GM12878 (cell line): ENCODE data around the gene LCP1. TPM values are rescaled to one million over a fixed set of nuclear protein-coding genes. Genes with fewer than 3 reads are reported as not detected.
A peak's percentile ranks its signal among the peaks of the same experiment; 100 is the strongest.

Experiments used
- CHD1 ChIP-seq: IDR thresholded peaks from 2 replicates; pipeline ENCODE4 v1.6.1; 2012; ENCODE audit warnings: low read depth, low read length, improper control_type of control experiment
- CHD2 ChIP-seq: IDR thresholded peaks from 2 replicates; pipeline ENCODE4 v1.6.1; 2011; ENCODE audit warnings: low read depth, low read length, improper control_type of control experiment, borderline replicate concordance
- JUNB ChIP-seq: IDR thresholded peaks from 2 replicates; pipeline ENCODE4 v1.6.1; 2016; ENCODE audit warnings: antibody characterized with exemption, mild to moderate bottlenecking
- KAT2A ChIP-seq: conservative IDR thresholded peaks from 2 replicates; pipeline ENCODE4 v1.6.1; 2011; ENCODE audit warnings: low read depth, low read length; ENCODE audit not compliant: control insufficient read depth
- NR2C1 ChIP-seq: fragments of 450-650 bp; IDR thresholded peaks from 2 replicates; pipeline ENCODE4 v1.6.1; 2017; ENCODE audit warnings: antibody characterized with exemption, mild to moderate bottlenecking, moderate library complexity
- PML ChIP-seq: IDR thresholded peaks from 2 replicates; pipeline ENCODE4 v1.6.1; 2012; ENCODE audit warnings: low read length, inconsistent platforms
- POLR2A ChIP-seq: IDR thresholded peaks from 2 replicates; pipeline ENCODE4 v1.6.1; 2011; ENCODE audit warnings: low read depth, mild to moderate bottlenecking, low read length
- POLR2AphosphoS2 ChIP-seq: IDR thresholded peaks from 2 replicates; pipeline ENCODE4 v1.6.1; 2011; ENCODE audit warnings: low read depth, mild to moderate bottlenecking, low read length, improper control_type of control experiment, moderate library complexity
- RB1 ChIP-seq: fragments of 450-650 bp; formaldehyde crosslinking; IDR thresholded peaks from 2 replicates; pipeline ENCODE4 v1.6.1; 2017; ENCODE audit warnings: mild to moderate bottlenecking, borderline replicate concordance
- RBBP5 ChIP-seq: fragments of 200-600 bp; sonication (generic); conservative IDR thresholded peaks from 2 replicates; pipeline ENCODE4 v1.6.1; 2016
- SREBF1 ChIP-seq: IDR thresholded peaks from 2 replicates; pipeline ENCODE4 v1.6.1; 2012; ENCODE audit warnings: mild to moderate bottlenecking, low read length
- TCF3 ChIP-seq: IDR thresholded peaks from 2 replicates; pipeline ENCODE4 v1.6.1; 2012; ENCODE audit warnings: low read depth, mild to moderate bottlenecking, low read length, borderline replicate concordance; ENCODE audit not compliant: insufficient read depth
- polyA plus RNA-seq, 11 experiments: library from polyadenylated mRNA; depleted of rRNA in 4 of 11; unstranded in 6 of 11; stranded (reverse) in 5 of 11; fragments of >200 nt; fragmentation: Nextera tagmentation in 4 of 11; fragmentation: Illumina TruSeq in 1 of 11; extraction: Ambion mirVana in 4 of 11; extraction: Trizol in 1 of 11; gene quantifications; 1 replicate in 1 of 11; 2 replicates in 10 of 11; pipeline versions ENCODE4 v1.2.1 to v1.2.3, GENCODE V29; 2011 to 2016; ENCODE audit warnings: inconsistent platforms in 2 of 11, missing spikeins in 2 of 11, low read depth in 1 of 11
- total RNA-seq, 4 experiments: library from RNA; depleted of rRNA in 3 of 4; stranded (reverse); fragments of >200 nt in 3 of 4; fragmentation: Illumina TruSeq in 1 of 4; extraction: Trizol in 1 of 4; gene quantifications; 2 replicates each; pipeline versions ENCODE4 v1.2.1 to v1.2.3, GENCODE V29; 2013 to 2021
- TF ChIP-seq, protein P1 (sequence below): fragments of 450-650 bp; IDR thresholded peaks from 2 replicates; pipeline ENCODE4 v1.6.1; 2016; ENCODE audit warnings: mild to moderate bottlenecking, moderate library complexity, borderline replicate concordance
- TF ChIP-seq, protein P2 (sequence below): fragments of 450-650 bp; IDR thresholded peaks from 2 replicates; pipeline ENCODE4 v1.6.1; 2017; ENCODE audit warnings: borderline replicate concordance
- TF ChIP-seq, protein P3 (sequence below): IDR thresholded peaks from 2 replicates; pipeline ENCODE4 v1.6.1; 2011; ENCODE audit warnings: low read depth, mild to moderate bottlenecking, low read length, moderate library complexity, borderline replicate concordance; ENCODE audit errors: extremely low read depth
- TF ChIP-seq, protein P4 (sequence below): fragments of 450-650 bp; IDR thresholded peaks from 2 replicates; pipeline ENCODE4 v1.6.1; 2018; ENCODE audit warnings: mild to moderate bottlenecking, low read depth, moderate library complexity; ENCODE audit not compliant: partially characterized antibody
- TF ChIP-seq, protein P5 (sequence below): fragments of 450-650 bp; IDR thresholded peaks from 2 replicates; pipeline ENCODE4 v1.6.1; 2014; ENCODE audit warnings: mild to moderate bottlenecking
- TF ChIP-seq, protein P6 (sequence below): IDR thresholded peaks from 2 replicates; pipeline ENCODE4 v1.6.1; 2012; ENCODE audit warnings: low read depth, low read length, improper control_type of control experiment
- TF ChIP-seq, protein P7 (sequence below): IDR thresholded peaks from 2 replicates; pipeline ENCODE4 v1.6.1; 2011; ENCODE audit warnings: borderline replicate concordance, low read depth, mild to moderate bottlenecking, moderate library complexity, mixed read lengths, low read length; ENCODE audit not compliant: insufficient read depth; ENCODE audit errors: extremely low read length

Gene LCP1
- total and polyA plus RNA-seq, 10 of the 15 experiments (the other 5 are each of a cell fraction or from before 2014, with no cell fraction given) = 775 to 2,201 (median 1,556) TPM

DNA sequence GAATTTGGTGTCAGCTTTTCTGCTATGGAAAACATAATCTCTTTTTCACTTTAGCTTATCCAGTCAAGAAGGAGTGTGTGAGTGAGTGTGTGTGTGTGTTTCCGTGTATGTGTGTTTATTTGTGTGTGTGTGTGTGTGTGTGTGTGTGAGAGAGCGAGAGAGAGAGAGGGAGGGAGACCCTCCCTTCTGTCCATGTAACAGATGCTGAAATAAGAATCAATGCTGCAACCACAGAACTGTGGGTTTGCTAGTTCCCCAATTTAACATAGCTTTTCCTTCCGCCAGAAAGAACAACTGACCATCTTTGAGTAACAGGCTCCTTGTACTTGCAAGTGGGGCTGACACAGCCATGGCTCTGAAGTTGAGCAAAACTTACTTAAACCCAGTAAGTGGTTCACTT lies 5.2 kb downstream of the LCP1 start (continued):
- TF ChIP-seq, protein P1, sequence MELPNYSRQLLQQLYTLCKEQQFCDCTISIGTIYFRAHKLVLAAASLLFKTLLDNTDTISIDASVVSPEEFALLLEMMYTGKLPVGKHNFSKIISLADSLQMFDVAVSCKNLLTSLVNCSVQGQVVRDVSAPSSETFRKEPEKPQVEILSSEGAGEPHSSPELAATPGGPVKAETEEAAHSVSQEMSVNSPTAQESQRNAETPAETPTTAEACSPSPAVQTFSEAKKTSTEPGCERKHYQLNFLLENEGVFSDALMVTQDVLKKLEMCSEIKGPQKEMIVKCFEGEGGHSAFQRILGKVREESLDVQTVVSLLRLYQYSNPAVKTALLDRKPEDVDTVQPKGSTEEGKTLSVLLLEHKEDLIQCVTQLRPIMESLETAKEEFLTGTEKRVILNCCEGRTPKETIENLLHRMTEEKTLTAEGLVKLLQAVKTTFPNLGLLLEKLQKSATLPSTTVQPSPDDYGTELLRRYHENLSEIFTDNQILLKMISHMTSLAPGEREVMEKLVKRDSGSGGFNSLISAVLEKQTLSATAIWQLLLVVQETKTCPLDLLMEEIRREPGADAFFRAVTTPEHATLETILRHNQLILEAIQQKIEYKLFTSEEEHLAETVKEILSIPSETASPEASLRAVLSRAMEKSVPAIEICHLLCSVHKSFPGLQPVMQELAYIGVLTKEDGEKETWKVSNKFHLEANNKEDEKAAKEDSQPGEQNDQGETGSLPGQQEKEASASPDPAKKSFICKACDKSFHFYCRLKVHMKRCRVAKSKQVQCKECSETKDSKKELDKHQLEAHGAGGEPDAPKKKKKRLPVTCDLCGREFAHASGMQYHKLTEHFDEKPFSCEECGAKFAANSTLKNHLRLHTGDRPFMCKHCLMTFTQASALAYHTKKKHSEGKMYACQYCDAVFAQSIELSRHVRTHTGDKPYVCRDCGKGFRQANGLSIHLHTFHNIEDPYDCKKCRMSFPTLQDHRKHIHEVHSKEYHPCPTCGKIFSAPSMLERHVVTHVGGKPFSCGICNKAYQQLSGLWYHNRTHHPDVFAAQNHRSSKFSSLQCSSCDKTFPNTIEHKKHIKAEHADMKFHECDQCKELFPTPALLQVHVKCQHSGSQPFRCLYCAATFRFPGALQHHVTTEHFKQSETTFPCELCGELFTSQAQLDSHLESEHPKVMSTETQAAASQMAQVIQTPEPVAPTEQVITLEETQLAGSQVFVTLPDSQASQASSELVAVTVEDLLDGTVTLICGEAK = no peak
- TF ChIP-seq, protein P2, sequence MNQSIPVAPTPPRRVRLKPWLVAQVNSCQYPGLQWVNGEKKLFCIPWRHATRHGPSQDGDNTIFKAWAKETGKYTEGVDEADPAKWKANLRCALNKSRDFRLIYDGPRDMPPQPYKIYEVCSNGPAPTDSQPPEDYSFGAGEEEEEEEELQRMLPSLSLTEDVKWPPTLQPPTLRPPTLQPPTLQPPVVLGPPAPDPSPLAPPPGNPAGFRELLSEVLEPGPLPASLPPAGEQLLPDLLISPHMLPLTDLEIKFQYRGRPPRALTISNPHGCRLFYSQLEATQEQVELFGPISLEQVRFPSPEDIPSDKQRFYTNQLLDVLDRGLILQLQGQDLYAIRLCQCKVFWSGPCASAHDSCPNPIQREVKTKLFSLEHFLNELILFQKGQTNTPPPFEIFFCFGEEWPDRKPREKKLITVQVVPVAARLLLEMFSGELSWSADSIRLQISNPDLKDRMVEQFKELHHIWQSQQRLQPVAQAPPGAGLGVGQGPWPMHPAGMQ = no peak
- TF ChIP-seq NR2C1 (no peak), PML (peak; percentile 87), RB1 (no peak), TCF3 (no peak), POLR2AphosphoS2 (peak; percentile 38; the same call in 1 of the 2 replicates), CHD2 (no peak), JUNB (no peak), RBBP5 (no peak), SREBF1 (no peak), KAT2A (no peak), POLR2A (no peak), CHD1 (peak; percentile 78; the same call in 1 of the 2 replicates)
- TF ChIP-seq, protein P3, sequence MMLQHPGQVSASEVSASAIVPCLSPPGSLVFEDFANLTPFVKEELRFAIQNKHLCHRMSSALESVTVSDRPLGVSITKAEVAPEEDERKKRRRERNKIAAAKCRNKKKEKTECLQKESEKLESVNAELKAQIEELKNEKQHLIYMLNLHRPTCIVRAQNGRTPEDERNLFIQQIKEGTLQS = no peak
- TF ChIP-seq, protein P4, sequence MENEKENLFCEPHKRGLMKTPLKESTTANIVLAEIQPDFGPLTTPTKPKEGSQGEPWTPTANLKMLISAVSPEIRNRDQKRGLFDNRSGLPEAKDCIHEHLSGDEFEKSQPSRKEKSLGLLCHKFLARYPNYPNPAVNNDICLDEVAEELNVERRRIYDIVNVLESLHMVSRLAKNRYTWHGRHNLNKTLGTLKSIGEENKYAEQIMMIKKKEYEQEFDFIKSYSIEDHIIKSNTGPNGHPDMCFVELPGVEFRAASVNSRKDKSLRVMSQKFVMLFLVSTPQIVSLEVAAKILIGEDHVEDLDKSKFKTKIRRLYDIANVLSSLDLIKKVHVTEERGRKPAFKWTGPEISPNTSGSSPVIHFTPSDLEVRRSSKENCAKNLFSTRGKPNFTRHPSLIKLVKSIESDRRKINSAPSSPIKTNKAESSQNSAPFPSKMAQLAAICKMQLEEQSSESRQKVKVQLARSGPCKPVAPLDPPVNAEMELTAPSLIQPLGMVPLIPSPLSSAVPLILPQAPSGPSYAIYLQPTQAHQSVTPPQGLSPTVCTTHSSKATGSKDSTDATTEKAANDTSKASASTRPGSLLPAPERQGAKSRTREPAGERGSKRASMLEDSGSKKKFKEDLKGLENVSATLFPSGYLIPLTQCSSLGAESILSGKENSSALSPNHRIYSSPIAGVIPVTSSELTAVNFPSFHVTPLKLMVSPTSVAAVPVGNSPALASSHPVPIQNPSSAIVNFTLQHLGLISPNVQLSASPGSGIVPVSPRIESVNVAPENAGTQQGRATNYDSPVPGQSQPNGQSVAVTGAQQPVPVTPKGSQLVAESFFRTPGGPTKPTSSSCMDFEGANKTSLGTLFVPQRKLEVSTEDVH = no peak
- TF ChIP-seq, protein P5, sequence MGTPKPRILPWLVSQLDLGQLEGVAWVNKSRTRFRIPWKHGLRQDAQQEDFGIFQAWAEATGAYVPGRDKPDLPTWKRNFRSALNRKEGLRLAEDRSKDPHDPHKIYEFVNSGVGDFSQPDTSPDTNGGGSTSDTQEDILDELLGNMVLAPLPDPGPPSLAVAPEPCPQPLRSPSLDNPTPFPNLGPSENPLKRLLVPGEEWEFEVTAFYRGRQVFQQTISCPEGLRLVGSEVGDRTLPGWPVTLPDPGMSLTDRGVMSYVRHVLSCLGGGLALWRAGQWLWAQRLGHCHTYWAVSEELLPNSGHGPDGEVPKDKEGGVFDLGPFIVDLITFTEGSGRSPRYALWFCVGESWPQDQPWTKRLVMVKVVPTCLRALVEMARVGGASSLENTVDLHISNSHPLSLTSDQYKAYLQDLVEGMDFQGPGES = no peak
- TF ChIP-seq, protein P6, sequence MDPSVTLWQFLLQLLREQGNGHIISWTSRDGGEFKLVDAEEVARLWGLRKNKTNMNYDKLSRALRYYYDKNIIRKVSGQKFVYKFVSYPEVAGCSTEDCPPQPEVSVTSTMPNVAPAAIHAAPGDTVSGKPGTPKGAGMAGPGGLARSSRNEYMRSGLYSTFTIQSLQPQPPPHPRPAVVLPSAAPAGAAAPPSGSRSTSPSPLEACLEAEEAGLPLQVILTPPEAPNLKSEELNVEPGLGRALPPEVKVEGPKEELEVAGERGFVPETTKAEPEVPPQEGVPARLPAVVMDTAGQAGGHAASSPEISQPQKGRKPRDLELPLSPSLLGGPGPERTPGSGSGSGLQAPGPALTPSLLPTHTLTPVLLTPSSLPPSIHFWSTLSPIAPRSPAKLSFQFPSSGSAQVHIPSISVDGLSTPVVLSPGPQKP = peak; percentile 73
- TF ChIP-seq, protein P7, sequence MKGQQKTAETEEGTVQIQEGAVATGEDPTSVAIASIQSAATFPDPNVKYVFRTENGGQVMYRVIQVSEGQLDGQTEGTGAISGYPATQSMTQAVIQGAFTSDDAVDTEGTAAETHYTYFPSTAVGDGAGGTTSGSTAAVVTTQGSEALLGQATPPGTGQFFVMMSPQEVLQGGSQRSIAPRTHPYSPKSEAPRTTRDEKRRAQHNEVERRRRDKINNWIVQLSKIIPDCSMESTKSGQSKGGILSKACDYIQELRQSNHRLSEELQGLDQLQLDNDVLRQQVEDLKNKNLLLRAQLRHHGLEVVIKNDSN = no peak
